HG03521 (cell line): Measurements from ENCODE around the gene CDH10.

Experiments
- ATAC-seq: cut with Tn5 transposase; IDR thresholded peaks from one replicate; pipeline ENCODE4 v1.9.1; 2021; ENCODE audit warnings: mild to moderate bottlenecking, moderate library complexity; ENCODE audit not compliant: unreplicated experiment

CDH10 gene

DNA sequence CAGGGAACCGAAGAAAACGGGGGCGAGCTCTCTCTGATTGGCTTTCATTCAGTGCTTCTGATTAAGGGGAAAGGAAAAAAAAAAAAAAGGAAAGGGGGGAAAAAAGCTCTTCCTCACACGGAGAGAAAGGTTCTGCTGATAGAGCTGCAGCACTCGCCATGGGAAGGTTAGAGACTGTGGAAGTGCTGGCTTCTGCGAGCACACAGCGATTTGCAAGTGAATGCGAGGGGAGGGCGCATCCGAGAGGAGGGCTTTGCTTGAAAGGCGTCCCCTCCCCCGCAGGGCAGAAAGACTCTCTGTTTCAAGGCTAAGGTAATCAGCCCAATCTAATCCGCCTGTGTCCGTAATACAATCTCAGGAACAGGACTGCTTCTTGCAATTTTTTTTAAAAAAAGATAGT lies at the start of gene CDH10:
TSS of gene CDH10 (minus strand) at position 218 of the 400 bp plus-strand sequence. CDS start 51,488 bp downstream, outside the sequence.
- no peak for ATAC-seq

DNA sequence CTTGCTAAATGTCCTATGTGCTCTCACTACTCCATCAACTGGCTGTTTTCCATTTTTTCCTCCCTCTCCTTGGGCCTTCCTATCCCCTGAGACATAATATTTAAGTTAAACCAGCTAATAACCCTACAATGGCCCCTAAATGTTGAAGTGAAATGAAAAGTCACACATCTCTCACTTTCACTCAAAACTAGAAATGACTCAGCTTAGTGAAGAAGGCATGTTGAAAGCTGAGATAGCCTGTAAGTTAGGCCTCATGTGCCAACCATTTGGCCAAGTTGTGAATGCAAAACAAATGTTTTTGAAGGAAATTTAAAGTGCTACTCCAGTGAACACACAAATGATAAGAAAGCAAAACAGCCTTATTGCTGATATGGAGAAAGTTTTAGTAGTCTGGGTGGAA lies 48.8 kb upstream of the CDH10 start:
- ATAC-seq, result no peak

DNA sequence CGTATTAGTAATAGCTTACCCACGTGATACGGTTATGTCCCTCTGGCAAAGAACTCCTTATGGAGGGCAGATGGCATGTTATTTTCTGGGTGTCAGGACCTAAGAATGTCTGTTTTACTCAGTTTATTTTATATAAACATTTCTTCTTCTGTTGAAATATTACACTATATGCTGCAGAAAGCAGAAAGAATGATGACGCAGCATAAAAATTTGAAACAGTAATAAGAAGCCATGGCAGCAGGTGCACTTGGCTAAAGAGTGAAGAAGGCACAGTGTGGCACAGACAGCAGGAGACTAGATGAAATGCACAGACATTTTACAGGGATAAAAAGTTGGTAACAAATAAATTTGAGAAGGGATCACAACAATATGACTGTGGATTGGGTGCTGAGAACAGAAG lies 46.3 kb upstream of the CDH10 start:
- ATAC-seq, result no peak

GRCh38 chr5:24681106-24681505 lies 36.3 kb upstream of the CDH10 start:
- no peak for ATAC-seq

DNA sequence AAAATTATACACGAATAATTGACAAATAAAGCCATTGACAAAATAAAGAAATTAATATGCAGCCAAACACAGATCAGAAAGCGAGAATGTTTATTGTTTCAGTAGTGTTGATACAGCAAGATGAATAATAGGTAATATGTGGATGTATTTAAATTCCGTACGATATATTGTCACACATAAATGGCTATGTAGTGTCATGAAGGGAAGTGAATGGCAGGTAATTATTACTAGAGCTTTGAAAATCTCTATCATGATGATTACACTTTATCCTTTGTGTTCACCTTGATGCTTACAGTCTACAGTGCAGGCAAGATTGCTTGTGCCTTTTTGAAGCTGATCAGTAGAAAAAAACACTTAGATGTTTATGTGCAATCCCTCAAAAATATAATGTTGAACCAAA lies 23.3 kb upstream of the CDH10 start:
- no peak for ATAC-seq

GRCh38 chr5:24649531-24649930 lies 4.8 kb upstream of the CDH10 start:
- no peak for ATAC-seq

DNA sequence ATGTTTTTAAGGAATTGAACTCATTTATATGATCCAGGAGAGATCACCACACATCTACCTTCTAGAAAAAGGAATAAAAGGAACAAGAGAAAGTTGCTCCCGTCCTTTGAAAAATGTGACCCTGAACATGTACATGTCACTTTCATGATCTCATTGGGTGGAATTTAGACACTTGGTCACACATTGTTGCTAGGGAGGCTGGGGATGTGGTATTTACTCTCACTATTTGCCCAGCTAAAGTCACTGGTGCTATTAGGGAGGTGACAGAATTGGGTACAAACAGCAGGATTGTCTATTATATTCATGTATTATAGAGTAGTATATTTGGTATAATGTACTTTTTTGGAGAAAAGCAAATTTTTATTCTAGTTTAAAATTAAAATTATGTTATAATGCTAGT lies 2.1 kb upstream of the CDH10 start:
- no peak for ATAC-seq

GRCh38 chr5:24645483-24645882 lies 705 bp upstream of the CDH10 start:
- ATAC-seq, result no peak

DNA sequence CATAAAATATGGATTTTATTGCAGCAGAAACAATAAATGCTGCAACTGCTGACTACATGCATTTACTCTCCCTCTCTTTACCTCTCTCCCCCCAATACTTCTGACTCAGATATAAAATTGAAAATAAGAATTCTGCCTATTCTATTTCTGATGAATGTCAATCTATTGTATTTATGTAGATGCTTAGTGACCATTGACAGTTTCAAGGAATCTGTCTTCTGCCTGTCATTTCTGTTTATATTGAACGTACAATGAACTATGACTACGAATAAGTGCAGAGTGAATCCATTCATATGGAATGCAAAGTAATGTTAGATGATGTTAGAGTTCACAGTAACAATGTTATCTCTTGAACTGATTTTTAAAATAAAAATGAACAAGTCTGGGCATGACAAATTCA lies 898 bp downstream of the CDH10 start:
- no peak for ATAC-seq

DNA sequence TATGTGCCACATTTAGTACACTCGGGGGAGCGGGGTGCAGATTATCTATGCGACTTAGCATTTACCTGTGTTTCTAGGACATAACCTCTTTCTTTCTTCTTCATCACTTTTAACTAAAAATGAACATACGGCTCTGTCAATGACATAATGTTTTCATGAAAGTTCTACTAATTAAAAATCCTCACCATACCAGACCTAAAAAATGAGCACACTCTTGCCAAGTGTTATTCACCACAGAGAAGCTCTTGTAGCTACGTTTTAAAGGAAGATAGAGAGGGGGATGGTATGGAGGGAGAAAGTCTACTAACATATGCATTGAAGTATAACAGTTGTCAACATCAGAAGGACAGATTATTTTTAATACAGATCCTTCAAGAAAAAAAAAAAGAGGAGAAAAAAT lies 1.6 kb downstream of the CDH10 start:
- no peak for ATAC-seq

DNA sequence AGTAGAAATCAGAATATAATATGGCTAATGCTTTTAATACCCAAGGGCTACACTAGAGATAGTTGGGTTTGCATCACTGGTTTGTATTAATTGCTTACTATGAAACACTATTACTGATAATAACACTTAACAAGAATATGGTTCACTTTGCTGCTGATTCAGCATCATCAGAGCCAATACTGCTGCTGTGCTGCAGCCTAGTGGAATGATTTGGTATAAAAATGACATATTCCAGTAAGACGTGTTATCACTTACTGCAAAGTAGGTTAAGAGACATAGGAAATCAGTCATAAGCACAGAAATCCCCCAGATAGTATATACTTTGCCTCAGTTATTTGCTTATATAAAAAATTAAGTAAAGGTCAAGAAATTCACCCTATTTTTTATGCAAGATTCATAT lies 2.8 kb downstream of the CDH10 start:
- ATAC-seq, result no peak

GRCh38 chr5:24635209-24635608 lies 9.6 kb downstream of the CDH10 start:
- ATAC-seq, result no peak

DNA sequence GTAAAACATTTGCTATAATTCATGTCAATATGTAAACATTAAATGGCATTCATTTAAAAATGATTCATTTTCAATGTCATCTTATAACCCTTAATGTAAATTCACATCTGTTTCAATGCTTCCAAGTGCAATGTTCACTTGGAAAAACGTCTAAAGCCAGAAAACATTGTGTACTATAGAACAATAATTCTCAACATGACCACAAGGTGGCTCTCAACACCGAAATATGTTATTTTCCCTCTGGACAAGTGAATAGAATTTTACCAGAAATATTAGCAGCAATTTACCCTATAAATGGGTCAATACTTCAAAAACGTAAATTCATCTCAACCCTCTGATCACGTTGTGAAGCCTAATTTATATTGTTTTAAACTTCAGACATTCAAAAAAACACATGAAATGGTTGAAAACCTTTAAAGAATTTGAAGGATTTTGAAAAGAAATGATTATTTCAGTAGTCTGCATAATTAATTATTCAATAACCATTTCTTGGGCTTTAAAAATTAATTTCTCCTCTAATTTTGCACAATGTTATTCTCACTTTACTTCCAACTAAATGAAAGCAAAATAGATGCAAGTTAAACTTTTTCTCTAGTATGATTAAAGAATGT lies 11.0 kb downstream of the CDH10 start:
- no peak for ATAC-seq

- ATAC-seq, result no peak
Observed at GRCh38 chr5:24632353-24632752, 12.4 kb downstream of the CDH10 start.

- ATAC-seq, result no peak
Observed at GRCh38 chr5:24630918-24631317, 13.9 kb downstream of the CDH10 start.

DNA sequence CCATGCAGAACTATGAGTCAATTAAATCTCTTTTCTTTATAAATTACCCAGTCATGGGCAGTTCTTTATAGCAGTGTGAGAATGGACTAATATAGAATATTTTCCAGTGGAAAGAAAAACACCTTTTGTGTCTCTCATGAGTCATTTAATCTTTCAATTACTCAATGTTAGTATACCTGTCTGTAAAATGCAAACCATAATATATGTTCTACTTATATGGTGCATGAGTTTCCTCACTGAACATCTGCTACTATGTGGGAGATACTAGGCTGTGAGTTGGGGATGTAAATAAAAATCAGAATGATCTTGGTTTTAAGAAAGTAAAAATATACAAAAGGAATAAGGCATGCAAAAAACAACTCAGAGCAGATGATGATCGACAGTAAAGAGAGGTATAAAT lies 15.0 kb downstream of the CDH10 start:
- ATAC-seq, result no peak

- ATAC-seq, result no peak
Observed at GRCh38 chr5:24624872-24625271, 19.9 kb downstream of the CDH10 start.

DNA sequence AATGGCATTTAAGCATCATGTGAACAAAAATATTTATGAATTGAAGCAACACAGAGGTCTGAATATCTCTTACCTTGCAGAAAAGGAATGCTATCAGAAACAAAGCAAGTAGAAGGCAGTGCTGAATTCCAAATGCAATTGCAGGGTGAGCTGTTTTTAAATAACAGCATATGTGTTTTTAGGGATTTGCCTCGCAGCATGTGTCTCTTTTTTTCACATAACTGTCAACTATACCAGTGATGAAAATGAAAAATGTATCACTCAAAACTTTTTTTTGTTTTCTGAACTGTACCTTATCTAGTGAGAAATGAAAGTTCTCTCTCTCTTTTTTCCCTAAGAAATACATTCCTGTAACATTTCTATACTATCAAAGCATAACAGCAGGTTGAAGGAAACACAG lies 21.2 kb downstream of the CDH10 start:
- no peak for ATAC-seq

- no peak for ATAC-seq
Observed at GRCh38 chr5:24623031-24623430, 21.7 kb downstream of the CDH10 start.

DNA sequence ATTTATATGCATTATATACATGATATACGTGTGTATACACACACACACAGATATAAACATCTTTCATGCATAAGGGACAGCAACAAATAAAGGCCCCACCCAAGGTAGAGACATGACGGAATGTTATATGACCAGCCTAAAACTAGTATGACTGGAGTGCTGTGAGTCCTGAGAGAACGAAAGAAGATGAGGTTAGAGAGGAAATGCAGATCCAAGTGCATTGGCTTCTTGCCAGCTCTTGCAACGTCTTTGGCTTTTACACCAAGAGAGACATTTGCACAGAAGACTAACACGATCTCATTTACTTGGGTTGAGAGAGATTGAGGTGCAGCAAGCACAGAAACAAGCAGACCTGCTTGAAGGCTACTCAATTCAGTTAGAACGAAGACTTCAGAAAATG lies 23.0 kb downstream of the CDH10 start:
- no peak for ATAC-seq

- no peak for ATAC-seq
Observed at GRCh38 chr5:24616566-24616965, 28.2 kb downstream of the CDH10 start.

DNA sequence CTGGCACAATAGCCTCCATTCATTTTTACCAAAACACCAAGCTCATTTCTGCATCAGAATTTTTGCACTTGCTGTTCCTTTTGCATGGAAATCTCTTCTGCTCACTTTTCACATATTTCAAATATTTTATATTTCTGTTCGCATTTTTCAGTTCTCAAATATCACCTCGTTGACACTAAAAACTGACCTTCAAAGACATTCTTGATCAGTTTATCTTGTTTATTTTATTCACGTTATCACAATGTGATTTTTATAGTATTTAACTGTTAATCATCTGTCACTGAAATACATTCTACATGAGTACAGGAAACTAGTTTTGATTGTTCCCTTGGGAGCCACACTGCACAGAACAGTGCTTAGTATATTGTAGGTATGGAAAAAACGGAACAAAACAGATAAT lies 29.6 kb downstream of the CDH10 start:
- ATAC-seq, result no peak

DNA sequence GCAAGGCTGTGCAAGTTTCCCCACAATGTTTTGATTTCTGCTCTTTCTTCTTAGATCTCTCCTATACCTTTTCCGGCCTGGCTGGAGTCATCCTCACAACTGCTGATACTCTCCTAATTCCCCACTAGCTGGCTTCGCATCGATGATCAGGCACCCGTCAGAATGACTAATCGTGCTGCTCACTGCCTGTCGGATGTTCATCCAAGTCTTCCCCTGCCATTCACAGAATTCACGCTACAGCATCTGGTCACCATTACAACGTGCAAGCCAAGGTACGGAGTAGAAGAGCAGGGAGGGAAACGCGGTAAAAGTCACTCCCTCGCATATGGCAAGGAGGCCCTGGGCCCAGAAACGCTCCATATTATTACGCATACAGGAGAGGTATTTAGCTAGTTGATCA lies 35.1 kb downstream of the CDH10 start:
- no peak for ATAC-seq

- ATAC-seq, result no peak
Observed at GRCh38 chr5:24606971-24607370, 37.8 kb downstream of the CDH10 start.
